CD4-positive, alpha-beta T cell treated with Interferon alpha-2 for 1 hour (primary cell): ENCODE results near the gene POU2F2.
"Not testable (repeated sequence)": the region's sequence is repeated elsewhere in the genome, so short reads cannot be mapped to it uniquely, and the experiment has no call there.

Experiments used
- DNase-seq, 2 donors: peaks; one replicate each; pipeline ENCODE4 v3.0.0-alpha.2; 2020 to 2022

Gene POU2F2

DNA sequence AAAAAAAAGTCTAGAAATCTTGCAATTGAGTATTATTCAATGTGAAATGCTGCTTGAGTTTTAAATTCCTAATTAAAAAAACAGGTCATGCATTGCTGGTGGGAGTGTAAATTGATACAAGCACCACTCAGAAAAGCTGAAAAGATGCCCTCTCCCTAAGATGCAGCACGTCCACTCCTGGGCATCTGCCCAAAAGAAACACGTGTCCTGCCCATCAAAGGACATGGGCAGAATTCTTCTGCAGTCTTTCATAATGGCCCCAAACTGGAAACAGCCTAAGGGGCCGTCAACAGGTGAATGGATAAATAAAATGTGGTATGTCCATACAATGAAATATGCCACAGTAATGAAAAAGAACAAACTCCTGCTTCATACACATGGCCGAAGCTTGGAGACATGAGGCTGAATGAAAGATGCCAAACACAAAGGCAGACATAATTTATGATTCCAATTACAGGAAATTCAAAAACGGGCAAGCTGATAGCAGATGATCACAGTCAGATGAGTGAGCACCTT, 7.8 kb downstream of the POU2F2 start:
- no peak for DNase-seq

DNA sequence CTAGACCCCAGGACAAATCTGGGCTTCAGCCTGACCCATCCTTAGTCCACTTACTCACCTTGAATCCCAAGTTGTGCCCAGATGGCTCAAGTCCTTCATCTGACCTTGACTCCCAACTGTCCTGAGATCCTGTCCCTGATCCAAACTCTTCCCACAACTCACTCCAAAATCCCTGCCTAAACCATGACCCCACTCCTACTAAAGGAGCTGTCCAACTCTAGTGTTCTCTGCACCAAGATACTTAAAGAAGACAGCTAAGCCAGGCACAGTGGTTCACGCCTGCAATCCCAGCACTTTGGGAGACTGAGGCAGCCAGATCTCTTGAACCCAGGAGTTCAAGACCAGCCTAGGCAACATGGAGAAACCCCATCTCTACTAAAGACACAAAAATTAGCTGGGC, 8.5 kb downstream of the POU2F2 start:
- no peak for DNase-seq

DNA sequence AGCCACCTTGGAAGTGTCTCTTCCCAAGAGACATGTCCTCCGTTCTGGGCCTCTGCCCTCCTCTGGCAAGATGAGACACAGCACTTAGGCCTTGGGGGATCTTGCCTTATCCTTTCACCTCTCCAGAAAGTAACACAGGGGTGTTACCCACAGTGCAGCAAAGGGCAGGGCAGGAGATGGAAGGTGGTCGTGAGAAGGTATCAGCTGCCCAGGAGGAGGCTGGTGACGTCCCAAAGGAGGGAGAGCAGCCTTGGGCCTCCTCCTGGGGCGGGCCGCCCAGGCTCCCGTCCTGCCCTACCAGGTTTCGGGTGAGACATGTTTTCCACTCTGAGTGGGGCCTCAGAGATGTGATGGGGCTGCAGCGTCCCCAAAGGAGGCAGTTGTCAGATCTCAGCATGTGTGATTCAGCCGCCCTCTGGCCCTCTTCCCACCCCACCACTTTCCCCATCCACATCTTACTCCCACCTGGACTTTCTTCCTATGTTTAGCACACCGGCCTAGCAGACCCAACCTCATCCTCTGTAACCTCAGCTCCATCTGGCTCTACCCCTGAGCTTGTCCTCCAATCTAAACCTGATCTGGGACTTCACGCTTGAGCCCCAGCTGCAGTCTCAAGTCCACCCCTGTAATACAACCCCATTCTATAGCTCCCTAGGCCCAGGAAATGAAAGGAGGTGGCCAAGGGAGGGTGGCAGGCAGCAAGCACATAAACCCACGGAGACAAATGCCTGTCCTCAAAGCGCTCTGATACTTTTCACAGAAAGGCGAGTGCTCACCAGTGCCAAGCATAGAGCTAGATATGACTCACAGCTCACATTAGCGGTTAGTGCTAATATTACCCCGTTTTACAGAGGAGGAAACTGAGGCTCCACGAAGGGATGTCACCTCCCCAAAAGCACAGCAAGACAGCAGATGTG, 9.3 kb downstream of the POU2F2 start:
- DNase-seq: peak in 1 of 2 donors; percentile 32

DNA sequence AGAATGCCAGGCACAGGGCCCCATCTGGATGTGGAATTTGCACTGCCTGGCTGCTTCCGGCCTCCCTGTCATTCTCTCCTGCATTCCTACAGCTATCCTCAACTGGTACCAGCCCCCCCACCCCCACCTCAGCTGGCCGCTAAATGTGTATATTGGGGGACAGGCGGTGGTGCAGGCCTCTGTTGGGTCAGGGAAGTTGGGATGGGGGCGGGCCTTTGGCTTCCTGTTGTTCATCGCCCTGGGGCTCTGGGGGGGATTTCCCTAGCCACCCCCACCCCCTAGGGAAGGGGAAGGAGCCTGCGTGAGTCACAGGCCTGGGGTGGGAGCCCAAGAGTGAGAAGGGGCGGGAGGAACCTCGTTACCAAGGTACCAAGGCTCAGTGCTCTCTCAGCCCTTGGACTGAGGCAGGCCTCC, 10.6 kb downstream of the POU2F2 start:
- peak; percentile 81 to 82 for DNase-seq

DNA sequence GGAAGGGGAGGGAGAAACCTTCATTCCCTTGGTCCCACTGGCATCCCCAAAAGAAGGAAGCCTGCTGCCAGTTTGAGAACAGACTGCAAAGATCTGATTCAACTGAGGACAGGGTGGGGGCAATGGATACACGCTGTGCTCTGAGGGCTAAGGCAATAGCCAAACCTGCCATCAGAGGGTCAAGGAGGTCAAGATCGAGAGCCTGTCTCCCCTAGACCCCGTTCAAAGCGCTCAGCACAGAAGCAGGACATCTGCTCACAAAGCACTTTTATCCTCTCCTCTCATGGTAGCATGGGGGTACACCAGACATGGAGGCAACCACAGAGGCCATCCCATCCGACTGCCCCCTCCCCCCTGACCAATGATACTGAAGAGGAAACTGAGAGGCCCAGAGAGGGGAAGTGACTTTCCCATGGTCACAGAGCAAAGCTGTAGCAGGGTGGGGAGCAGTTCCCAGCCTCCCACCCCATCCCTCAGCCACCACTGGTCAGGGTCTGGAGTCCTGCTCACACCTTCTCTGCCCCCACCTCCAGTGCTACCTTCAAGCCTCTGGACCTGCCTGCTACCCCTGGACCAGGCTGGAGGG, 11.1 kb downstream of the POU2F2 start:
- peak in 1 of 2 donors; percentile 24 for DNase-seq

DNA sequence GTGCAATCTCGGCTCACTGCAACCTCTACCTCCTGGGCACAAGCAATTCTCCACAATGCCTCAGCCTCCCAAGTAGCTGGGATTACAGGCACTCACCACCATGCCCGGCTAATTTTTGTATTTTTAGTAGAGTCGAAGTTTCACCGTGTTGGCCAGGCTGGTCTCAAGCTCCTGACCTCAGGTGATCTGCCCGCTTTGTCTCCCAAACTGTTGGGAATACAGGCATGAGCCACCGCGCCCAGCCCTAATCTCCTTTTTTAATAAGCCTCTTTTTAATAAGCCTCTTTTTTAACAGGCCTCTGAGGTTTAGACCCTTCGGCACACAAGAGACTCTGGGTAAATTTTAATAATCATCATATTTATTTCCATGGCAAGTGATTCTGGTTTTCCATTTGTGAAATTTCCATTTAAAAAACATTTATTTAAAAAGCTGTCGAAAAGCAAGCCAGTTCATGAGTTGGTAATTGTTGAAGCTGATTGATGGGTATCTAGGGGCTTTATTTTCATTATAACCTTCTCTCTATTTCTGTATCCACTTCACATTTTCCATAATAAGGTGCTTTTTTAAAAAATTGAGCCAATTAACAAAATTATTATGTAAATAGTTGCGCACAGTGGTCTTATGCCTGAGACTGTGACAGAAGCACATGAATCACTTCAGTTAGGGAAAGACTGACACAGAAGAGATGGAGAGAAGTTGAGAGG, 11.8 kb downstream of the POU2F2 start:
- no peak for DNase-seq

DNA sequence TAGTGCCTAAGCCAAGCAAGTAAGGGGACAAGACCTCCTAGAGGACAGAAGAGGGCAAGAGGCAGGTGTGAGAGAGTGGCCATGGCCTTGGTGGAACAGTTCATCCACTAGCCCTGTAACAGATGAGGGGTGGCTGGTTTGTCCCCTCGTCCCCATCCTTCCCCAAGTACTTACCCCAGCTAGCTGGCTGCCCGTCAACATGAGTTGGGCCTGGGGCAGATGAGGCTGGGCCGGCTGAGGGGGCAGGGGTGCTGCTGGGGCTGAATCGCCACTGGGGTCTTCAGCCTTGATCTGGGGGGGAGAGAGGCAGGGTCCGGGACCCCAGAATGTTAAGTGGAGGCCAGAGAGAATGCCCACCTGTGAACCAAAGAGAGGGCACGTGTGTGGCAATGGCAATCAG, 15.2 kb downstream of the POU2F2 start:
- no peak for DNase-seq

DNA sequence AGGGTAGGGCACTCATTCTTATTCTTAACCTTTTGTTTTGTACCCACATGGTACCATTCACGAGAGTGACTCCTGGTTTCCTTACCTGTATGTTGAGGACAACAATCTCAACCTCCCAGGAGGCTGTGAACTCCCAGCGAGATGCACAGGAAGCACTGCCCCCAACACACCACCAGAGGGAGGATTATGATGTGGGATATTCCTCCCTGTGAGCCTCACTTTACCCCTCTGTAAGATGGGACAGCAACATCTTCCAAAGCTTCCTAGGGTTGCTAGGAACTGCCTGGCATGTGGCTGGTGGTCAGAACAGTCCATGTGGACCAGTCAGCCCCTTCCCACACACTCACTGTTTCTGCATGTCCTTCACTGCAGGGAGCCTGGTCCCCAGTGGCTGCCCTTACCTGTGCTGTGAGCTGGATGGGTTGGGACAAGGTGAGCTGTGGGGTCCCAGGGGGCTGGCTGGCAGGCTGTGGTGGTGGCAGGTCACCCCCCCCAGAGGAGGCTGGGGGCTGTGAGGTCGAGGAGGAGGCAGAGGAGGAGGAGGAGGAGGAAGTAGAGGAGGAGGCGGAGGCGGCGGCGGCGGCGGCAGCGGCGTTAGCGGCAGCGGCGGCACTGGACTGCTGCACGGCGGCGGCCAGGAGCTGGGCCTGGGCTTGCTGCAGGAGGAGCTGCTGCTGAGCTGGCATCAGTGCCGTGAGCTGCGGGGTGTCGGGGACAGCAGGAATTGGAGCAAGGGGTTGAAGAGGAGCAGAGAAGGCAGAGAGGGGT, 15.8 kb downstream of the POU2F2 start:
- DNase-seq: no peak

DNA sequence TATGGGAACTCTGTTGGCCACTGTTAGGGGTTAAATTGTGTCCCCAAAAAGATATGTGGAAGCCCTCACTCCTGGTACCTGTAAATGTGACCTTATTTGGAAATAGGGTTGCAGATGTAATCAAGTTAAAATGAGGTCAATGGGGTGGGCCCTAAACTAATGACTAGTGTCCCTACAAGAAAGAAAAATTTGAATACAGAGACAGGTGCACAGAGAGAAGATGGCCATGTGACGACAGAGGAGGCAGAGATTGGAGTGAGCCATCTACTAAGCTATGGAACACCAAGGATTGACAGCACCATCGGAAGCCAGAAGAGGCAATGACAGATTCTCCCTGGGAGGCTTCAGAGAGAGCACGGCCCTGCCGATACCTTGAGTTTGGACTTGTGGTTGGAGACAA, 16.5 kb downstream of the POU2F2 start:
- DNase-seq: no peak

DNA sequence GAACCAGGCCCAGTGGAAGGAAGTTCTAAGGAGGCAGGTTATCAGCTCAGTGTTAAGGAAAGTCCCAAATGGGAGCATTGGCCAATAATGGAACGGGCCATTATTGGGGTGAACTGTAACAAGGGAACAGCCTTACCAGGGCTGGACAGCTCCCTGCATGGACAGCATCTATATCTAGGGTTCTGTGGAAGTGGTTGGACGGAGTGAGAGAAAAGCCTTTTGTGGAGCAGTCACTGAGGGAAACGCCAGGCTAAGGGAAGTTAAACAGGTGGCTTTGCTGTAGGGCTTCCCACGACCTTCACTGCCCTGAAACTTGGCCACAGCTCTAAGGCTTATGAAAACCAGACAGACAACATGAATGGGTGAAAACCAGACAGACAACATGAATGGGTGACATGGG, 17.0 kb downstream of the POU2F2 start:
- DNase-seq: no peak

DNA sequence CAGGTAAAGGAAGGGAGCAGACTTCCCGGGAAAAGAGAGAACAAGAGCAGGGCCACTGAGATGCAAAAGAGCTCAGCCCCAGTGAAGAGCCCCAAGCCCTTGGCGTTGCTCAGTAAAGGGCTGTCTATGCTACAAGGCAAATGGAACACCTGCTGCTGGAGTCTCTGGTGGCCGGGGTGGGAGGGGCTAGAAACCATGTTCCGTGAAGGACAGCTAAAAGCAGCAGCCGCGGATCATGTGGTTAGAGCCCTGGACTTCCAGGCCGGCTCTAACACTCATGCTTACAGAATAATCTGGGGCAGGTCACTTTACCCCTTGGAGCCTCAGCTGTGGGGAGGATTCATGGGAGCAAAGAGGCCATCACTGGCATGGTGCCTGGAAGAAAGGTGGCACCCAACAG, 17.8 kb downstream of the POU2F2 start:
- DNase-seq: peak in 1 of 2 donors; percentile 19

DNA sequence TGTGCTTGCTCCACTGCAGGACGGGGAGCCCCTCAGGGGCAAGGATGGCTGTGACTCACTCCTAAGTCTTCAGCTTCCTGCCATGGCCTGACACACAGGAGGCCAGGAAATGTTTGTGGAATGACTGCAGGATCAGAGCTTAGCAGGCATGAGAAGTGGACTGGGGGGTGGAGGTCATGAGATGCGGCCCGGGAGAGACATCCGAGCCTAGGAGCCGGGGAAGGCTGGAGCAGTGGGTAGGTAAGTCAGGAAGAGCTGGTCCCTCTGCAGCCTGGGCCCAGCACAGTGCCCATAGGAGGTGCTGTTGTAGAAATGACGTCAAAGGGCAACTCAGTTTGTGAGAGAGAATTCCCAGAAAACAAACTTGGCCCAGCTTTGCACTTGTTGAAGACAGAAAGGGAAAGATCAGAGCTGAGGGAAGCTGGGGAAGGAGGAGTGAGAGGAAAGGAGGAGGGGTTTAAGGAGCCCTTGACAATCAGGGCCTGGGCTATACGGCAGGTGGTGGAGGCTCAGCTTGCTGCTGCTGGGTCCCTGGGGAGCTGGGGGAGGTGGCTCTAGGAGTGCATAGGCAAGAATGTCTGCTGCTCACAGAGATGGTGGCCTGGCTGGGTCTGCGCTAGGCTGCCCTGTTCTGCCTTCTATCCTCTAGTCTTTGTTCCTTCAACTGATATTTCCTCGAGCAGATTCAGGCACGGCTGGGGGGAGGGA, 18.5 kb downstream of the POU2F2 start:
- DNase-seq: peak in 1 of 2 donors; percentile 58

DNA sequence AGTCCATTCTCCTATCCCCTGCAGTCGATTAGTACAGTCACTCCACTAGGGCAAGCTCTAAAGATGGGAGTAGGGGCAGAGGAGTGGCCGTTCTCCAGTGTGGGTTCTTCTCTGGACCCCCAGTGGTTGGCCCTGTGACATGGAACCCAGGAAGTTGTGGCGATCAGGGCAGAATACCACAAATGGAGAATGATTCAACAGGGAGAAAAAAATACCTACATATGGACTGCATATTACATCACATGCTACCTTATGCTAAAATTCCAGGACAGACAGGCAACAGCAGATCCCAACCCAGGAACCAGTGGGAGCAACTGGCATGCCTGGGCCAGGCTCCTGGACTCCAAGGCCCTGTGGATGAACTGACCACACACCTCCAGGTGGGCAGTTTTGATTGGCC, 20.4 kb downstream of the POU2F2 start:
- DNase-seq: no peak

DNA sequence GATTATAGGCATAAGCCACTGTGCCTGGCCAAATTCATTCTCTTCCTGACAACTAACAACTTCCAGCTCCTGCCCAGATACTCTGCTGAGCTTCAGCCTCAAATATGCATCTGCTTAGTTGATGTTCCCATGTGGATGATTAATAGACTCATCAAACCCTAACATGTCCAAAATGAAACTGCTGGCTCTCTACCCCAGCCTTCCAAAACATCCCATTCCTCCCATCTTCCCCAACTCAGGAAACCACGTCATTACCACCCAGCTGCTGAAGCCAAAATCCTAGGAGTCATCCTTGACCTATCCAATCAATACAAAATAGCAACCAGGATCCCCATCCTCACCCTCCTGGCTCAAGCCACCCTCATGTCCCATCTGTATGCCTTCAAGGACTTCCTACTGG, 20.9 kb downstream of the POU2F2 start:
- no peak for DNase-seq

DNA sequence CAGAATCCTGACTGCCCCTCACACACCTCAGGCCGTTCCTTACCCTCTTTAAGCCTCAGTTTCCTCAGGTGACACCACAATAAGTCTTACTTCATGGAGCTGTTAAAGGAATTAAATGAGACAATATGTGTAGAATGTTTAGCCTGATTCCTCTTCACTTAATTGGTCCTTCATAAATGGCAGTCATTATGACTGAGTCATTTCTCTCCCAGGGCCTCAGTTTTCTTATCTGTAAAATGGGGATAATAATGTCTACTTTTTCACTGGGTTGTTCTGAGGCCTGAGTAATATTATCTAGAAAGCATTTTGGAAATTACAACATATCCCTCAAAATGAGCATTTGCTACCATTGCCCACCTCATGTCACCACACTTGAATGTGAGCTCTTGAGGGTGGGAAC, 21.6 kb downstream of the POU2F2 start:
- DNase-seq: no peak

DNA sequence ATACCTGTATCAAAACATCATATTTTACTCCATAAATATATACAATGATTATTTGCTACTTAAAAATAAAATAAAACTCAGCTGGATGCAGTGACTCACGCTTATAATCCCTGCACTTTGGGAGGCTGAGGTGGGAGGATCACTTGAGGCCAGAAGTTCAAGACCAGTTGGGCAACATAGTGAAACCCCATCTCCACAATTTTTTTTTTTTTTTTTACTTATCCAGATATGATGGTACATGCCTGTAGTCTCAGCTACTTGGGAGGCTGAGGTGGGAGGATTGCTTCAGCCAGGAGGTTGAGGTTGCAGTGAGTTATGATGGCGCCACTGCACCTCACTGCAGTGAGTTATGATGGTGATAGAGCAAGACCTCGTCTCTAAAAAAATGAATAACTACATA, 22.4 kb downstream of the POU2F2 start:
- no peak for DNase-seq

DNA sequence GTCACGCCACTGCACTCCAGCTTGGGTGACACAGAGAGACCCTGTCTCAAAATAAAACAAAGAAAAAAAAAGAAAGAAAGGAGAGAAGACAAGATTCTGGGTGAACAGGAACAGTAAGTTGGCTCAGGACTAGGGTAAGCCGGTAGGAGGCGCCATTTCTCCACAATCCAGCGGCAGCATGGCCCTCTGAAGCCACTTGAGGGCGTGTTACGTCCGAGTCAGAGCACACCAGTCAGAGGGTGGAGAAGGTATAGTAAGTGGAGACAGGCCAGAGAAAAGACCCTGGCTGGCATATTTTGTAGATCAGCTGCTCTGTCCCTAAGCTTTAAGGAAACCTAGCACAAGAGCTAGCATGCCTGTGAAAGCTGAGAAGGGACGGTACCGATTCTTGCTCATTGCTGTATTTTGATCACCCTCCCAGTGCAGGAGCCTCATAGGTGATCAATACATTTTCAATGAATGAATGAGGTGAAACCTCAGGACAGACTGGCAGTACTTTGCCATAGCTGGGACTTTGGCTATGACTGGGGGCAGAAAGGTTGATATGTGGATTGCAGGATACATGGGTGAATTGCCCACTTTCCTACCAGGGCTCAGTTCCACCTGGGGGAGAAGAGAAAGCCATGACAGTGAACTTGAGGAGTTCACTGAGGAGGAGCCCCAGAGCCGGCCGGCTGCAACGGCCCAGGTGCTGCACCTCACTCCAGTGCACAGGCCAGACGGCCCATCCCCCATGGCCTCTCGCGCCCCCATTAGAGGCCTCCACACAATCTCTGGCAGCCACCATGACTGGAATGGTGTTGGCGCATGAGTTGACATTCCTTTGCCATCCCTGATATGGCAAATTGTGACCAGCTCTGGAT, 23.5 kb downstream of the POU2F2 start:
- peak; percentile 88 to 91 for DNase-seq

DNA sequence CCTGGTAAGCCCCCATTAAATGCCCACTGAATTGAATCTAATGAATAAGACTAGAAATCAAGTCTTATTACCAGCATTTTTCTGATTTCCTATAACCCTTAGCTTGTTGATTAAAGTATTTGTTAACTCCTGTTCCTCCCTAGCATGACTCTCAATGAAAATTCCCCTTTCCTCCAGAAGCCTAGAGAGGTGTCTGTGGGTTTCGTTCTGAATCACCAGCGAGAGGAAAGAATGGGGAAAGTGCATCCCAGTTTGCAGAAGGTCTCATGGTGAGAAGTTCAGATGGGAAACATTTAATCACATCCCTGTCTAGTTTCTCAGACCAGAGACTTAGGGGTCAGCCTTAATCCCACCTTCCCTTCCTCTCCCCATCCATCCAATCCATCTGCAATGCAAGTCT, 26.9 kb downstream of the POU2F2 start:
- DNase-seq: no peak

DNA sequence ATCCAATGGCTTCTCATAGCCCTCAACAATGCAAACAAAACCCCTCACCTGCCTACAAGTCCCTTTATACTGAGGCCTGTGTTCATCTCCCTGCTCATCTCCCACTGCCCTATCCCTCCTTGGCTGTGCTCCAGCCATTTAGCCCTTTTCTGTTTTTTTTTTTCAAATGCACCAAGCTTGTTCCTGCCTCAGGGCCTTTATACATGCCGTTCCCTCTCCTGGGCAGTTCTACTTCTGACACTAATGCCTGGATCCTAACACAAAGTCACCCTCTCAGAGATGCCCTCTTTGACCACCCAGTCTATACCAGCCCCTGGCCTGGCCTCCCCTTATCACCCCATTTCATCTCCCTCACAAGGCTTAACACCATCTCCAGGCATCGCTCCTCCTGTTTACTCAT, 29.4 kb downstream of the POU2F2 start:
- no peak for DNase-seq

DNA sequence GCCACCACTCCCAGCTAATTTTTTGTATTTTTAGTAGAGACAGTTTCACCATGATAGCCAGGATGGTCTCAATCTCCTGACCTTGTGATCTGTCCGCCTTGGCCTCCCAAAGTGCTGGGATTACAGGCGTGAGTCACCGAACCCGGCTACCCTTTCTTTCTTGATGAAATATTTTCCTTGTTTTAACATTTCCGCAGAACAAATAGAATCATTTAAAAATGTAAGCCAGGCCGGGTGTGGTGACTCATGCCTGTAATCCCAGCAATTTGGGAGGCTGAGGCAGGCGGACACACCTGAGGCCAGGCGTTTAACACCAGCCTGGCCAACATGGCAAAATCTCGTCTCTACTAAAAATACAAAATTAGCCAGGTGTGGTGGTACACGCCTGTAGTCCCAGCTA, 32.0 kb downstream of the POU2F2 start:
- not testable (repeated sequence) for DNase-seq

DNA sequence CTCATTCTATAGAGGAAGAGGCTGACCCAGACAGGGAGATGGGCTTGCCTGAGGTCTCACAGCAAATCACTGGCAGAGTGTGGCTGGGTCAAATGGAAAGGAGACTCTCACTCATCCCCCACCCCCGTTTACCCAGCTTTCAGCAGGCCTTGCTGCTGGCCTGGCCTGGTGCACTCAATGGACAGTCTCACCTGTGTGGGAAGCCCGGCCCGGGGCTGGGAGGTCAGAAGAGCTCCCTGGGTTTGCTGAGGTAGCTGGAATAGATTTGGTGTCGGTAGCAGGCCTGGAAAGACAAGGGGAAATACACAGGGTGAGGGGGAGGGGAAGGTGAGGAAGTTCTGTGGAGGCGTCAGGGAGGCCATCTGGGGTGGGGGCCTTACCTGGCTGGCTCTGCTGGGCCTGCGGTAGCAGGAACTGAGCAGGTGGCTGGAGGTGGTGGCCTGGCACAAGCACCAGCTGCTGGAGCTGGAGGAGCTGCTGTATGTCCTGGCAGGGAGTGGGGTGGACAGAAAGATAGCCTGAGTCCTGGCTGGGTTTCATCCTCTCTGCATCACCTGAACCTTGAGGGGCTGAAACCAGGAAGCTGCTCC, 32.8 kb downstream of the POU2F2 start:
- no peak for DNase-seq
